GM21367 (cell line): ENCODE measurements around the gene ANP32E.

Experiments used
- ATAC-seq: cut with Tn5 transposase; IDR thresholded peaks from one replicate; pipeline ENCODE4 v1.9.1; 2021; ENCODE audit not compliant: unreplicated experiment

The ANP32E gene

DNA sequence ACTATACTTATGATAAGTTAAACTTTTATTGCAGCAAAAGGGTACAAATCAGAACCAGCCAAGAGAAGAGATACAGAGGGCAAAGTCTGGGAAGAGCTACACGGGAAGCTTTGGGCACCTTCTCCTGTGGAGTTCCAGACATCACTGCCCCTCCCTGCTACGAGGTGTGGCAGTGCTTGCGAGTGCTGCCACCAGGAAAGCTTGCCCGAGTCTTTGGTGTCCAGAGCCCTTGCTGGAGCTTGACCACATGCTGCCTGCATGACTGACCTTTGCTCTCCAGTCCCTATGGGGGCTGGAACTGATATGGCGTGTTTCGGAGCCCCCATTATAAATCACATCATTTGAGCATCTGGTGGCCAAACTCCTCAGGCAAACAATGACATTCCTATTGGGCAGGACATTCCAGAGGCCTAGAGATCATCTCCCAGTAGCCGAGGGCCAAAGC is 62.7 kb downstream of the ANP32E start:
- ATAC-seq, result no peak

DNA sequence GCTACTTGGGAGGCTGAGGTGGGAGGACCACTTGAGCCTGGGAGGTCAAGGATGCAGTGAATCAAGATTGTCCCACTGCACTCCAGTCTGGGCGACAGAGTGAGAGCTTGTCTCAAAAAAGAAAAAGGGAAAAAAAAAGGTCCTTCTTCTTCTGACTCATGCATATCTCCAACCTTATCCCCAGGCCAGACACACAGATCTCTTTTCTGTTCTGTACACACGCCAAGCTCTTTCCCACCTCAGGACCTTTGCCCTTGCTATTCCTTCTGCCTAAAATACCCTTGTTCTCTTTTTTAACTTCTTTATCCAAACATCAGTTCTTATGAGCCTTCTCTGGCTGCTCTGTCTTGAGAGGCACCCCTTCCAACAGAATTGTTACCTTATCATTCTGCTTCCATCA is 64.1 kb downstream of the ANP32E start:
- no peak for ATAC-seq

DNA sequence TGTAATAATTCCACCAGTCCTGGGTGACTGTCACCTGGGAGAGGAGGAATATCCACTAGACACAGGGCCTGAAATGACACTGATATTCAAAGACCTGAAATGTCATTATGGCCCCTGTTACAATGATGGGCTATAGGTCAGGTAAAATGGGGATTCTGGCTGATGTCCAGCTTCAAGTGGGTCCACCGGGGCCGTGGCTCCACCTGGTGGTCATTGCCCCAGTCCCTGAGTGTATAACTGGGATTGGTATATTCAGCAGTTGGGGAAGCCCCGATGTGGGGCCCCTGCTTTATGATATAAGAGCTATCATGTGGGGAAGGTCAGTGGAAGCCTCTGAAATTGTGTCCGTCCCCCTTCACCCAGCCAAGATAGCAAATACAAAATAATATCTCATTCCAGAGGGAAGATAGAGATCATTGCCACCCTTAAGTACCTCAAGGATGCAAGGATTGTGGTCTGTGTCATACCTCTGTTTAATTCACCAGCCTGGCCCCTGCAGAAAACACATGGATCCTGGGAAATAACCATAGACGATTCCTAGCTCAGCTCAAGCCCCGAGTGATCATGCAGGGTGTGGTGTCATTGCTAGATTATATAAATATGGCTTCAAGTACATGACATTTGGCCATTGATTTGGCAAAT is 66.8 kb downstream of the ANP32E start:
- ATAC-seq, result no peak
